ENCODE results near the gene AKAP8. TPM values are rescaled to one million over a fixed set of nuclear protein-coding genes. Genes with fewer than 3 reads are reported as not detected.
"Not testable (repeated sequence)": the region's sequence is repeated elsewhere in the genome, so short reads cannot be mapped to it uniquely, and the experiment has no call there.

AKAP8 gene
- total and polyA plus RNA-seq, 5 donors from 2014 or later, result 11.3 to 79.1 (median 13.7) TPM

- DNase-seq; H3K36me3 Mint-ChIP-seq; H3K27me3 Mint-ChIP-seq; H3K9me3 Mint-ChIP-seq; H3K4me3 ChIP-seq (ENCODE audit: low read depth, low read length); H3K4me3 Mint-ChIP-seq; H3K4me1 ChIP-seq (ENCODE audit: control insufficient read depth, insufficient read depth, low read length, poor library complexity, severe bottlenecking); H3K4me1 Mint-ChIP-seq; H3K27ac Mint-ChIP-seq; ATAC-seq (ENCODE audit: low read depth in 2 of 2); H3K27me3 ChIP-seq (ENCODE audit: control insufficient read depth, insufficient read depth, low read length); H3K9me3 ChIP-seq (ENCODE audit: control insufficient read depth in 2 of 2, low read length in 2 of 2); H3K36me3 ChIP-seq (ENCODE audit: control insufficient read depth, insufficient read depth, low read length); H3K27ac ChIP-seq (ENCODE audit: insufficient read depth, low read length, poor library complexity, severe bottlenecking): not testable (repeated sequence)
These were observed 38.3 kb downstream of the AKAP8 start for GRCh38 chr19:15341328-15341727.

DNA sequence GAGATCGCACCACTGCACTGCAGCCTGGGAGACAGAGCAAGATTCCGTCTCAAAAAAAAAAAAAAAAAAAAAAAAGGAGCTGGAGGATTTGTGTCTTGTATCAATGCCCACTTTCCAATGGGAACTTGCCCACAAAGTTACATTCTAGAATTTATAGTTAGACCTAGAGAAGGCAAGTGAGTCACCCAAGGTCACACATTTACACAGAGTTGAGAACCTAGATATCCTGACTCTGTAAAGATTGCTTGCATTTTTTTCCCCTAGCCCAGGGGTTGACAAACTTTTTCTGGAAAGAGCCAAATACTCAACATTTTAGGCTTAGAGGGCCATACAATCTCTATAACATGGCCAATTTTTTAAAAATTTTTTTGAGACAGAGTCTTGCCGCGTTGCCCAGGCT is 39.5 kb downstream of the AKAP8 start:
- no peak for ATAC-seq (ENCODE audit: low read depth in 2 of 2)
- DNase-seq, result no peak
- Histone ChIP-seq H3K9me3 (ENCODE audit: control insufficient read depth in 2 of 2, low read length in 2 of 2) (no peaks in the 10 kb centered on the region), H3K4me3 (ENCODE audit: low read depth, low read length) (no peak overlapping the region), H3K27me3 (ENCODE audit: control insufficient read depth, insufficient read depth, low read length) (no peaks in the 10 kb centered on the region), H3K27ac (ENCODE audit: insufficient read depth, low read length, poor library complexity, severe bottlenecking) (no peak overlapping the region), H3K4me1 (ENCODE audit: control insufficient read depth, insufficient read depth, low read length, poor library complexity, severe bottlenecking) (no peaks in the 10 kb centered on the region), H3K36me3 (ENCODE audit: control insufficient read depth, insufficient read depth, low read length) (no peaks in the 10 kb centered on the region)
- Mint-ChIP-seq H3K4me3 (no peak overlapping the region), H3K4me1 (peaks cover 0 to 5% (median 0%) of the 10 kb centered on the region in 4 donors), H3K27me3 (no peaks in the 10 kb centered on the region), H3K36me3 (peaks cover 8% of the 10 kb centered on the region), H3K9me3 (no peaks in the 10 kb centered on the region), H3K27ac (no peak overlapping the region)

DNA sequence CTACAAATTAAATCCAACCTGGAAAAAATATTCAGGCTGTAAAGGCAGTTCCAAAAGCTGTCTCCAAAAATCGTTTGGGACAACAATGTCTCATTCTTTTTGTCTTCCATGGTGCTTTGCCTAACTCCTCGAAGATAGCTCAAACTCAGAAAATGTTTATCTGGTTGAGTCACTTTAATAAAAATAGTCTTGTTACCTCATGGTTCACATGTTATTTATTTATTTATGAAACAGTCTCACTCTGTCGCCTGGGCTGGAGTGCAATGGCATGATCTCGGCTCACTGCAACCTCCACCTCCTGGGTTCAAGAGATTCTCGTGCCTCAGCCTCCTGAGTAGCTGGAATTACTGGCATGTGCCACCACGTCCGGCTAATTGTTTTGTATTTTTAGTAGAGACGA is 42.4 kb downstream of the AKAP8 start:
- DNase-seq (no peak), ATAC-seq (ENCODE audit: low read depth in 2 of 2) (no peak)
- Histone ChIP-seq H3K4me1 (ENCODE audit: control insufficient read depth, insufficient read depth, low read length, poor library complexity, severe bottlenecking) (peaks cover 12% of the 10 kb centered on the region), H3K27me3 (ENCODE audit: control insufficient read depth, insufficient read depth, low read length) (no peaks in the 10 kb centered on the region), H3K4me3 (ENCODE audit: low read depth, low read length) (no peak overlapping the region), H3K36me3 (ENCODE audit: control insufficient read depth, insufficient read depth, low read length) (no peaks in the 10 kb centered on the region), H3K9me3 (ENCODE audit: control insufficient read depth in 2 of 2, low read length in 2 of 2) (no peaks in the 10 kb centered on the region), H3K27ac (ENCODE audit: insufficient read depth, low read length, poor library complexity, severe bottlenecking) (no peak overlapping the region)
- peaks cover 0 to 13% (median 6%) of the 10 kb centered on the region in 4 donors for H3K4me1 Mint-ChIP-seq
- H3K27me3 Mint-ChIP-seq, result no peaks in the 10 kb centered on the region
- H3K36me3 Mint-ChIP-seq, result no peaks in the 10 kb centered on the region
- H3K9me3 Mint-ChIP-seq, result no peaks in the 10 kb centered on the region
- H3K4me3 Mint-ChIP-seq, result no peak overlapping the region
- H3K27ac Mint-ChIP-seq, result no peak overlapping the region

GRCh38 chr19:15335992-15336391 is 43.6 kb downstream of the AKAP8 start:
- H3K27me3 Mint-ChIP-seq, result not testable (repeated sequence)
- peak overlapping the region in 1 of 4 donors; percentile 52 for H3K4me3 Mint-ChIP-seq

DNA sequence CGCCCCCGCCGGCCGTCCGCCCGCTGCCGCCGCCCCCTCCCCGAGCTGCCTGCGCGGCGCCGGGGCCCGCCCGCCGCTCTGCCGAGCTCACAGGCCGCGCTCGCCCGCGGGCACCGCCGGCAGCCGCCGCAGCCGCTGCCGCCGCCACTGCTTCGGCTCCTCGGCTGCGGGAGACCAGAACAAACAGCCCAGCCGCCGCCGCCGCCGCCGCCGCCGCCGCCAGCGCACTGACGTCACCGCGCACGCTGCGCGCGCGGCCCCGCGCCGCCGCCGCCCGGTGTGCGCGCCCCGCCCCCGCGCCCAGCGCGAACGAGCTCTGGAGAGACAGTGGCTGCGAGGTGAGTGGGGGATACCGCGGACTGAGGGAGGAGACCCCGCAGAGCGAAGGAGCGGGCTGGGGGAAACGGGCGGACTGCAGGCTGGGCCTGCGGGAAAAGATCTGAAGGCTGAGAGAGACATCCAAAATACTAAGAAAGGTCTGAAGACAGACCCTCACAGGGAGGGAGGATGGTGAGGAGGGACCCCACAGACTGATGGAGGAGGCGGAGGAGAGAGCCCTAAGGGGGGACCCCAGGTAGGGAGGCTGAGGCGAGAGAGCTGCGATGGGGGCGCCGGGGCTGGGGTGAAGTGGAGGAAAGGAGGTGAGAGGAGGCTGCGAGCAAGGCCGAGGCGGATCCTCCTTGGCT is 47.1 kb downstream of the AKAP8 start, which contains the start of gene BRD4:
TSS of gene BRD4 (minus strand) at position 229 of the 686 bp plus-strand sequence. CDS start 59,440 bp downstream, outside the sequence.
- Histone ChIP-seq H3K27me3 (ENCODE audit: control insufficient read depth, insufficient read depth, low read length) (no peaks in the 10 kb centered on the region), H3K4me3 (ENCODE audit: low read depth, low read length) (peak within 1 kb of the TSS; percentile 94), H3K27ac (ENCODE audit: insufficient read depth, low read length, poor library complexity, severe bottlenecking) (peak within 1 kb of the TSS; percentile 82), H3K9me3 (ENCODE audit: control insufficient read depth in 2 of 2, low read length in 2 of 2) (no peaks in the 10 kb centered on the region), H3K4me1 (ENCODE audit: control insufficient read depth, insufficient read depth, low read length, poor library complexity, severe bottlenecking) (peaks cover 51% of the 10 kb centered on the region), H3K36me3 (ENCODE audit: control insufficient read depth, insufficient read depth, low read length) (no peaks in the 10 kb centered on the region)
- Mint-ChIP-seq H3K4me3 (peak within 1 kb of the TSS; percentile 96), H3K9me3 (no peaks in the 10 kb centered on the region), H3K36me3 (peaks cover 7% of the 10 kb centered on the region), H3K27ac (peak within 1 kb of the TSS; percentile 92 to 97 (median 92)), H3K4me1 (peaks cover 21 to 50% (median 36%) of the 10 kb centered on the region in 4 donors), H3K27me3 (peaks cover 6% of the 10 kb centered on the region)
- DNase-seq, result peak; percentile 68 to 79 (median 74)
- peak; percentile 69 to 74 for ATAC-seq (ENCODE audit: low read depth in 2 of 2)

More at GRCh38 chr19:15335992-15336391, 43.6 kb downstream of the AKAP8 start:
- DNase-seq; H3K36me3 ChIP-seq (ENCODE audit: control insufficient read depth, insufficient read depth, low read length); H3K27ac ChIP-seq (ENCODE audit: insufficient read depth, low read length, poor library complexity, severe bottlenecking); H3K9me3 Mint-ChIP-seq; H3K36me3 Mint-ChIP-seq; H3K27me3 ChIP-seq (ENCODE audit: control insufficient read depth, insufficient read depth, low read length); H3K9me3 ChIP-seq (ENCODE audit: control insufficient read depth in 2 of 2, low read length in 2 of 2); H3K27ac Mint-ChIP-seq; ATAC-seq (ENCODE audit: low read depth in 2 of 2); H3K4me3 ChIP-seq (ENCODE audit: low read depth, low read length): not testable (repeated sequence)
- peaks cover 16% of the 10 kb centered on the region for H3K4me1 ChIP-seq (ENCODE audit: control insufficient read depth, insufficient read depth, low read length, poor library complexity, severe bottlenecking)
- peaks cover 0 to 15% (median 7%) of the 10 kb centered on the region in 4 donors for H3K4me1 Mint-ChIP-seq

DNA sequence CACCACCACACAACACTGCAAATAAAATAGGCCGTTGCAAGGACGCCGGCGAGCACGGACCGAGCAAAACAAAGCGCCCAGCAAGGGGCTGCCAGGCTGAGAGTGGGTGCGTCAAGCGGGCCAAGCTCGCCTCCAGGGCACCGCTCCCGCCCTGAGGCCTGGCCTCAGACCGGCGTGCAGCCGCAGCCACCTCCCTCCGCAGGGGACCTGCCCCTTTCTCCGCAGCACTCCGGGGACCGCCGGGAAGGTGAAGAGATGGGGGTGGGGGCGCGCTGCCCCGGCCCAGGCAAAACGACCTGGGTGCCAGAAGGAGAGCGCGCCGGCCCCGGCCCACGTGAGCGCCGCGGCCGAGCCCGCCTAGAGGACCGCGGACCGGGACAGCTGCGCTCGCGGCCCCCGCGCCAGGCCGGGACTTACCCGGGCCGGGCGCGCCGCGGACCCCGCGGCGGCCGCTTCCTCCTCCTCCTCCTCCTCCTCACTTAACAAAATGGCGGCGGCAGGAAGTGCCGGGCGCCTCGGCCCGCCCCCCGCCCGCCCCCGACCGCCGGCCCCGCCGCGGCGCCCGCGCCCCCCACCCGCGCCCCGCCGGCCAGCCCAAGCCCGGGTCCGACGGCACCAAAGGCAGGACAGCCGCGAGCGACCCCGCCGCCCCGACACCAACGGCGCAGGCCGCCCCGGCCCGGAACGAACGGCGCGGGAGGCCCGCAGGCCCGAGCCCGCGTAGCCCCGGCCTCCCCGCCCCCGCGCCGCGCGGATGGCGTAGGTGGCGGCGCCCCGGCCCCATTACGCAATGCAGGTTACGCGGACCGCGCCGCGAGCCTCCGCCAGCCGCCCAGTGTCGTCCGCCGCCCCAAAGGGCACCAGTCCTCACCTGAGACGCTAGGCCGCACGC is 47.9 kb downstream of the AKAP8 start:
- peak overlapping the region; percentile 94 for H3K4me3 ChIP-seq (ENCODE audit: low read depth, low read length)
- DNase-seq (peak; percentile 59 to 71 (median 62)), ATAC-seq (ENCODE audit: low read depth in 2 of 2) (peak; percentile 61 to 62)
- H3K9me3 ChIP-seq (ENCODE audit: control insufficient read depth in 2 of 2, low read length in 2 of 2), result no peaks in the 10 kb centered on the region
- H3K27me3 ChIP-seq (ENCODE audit: control insufficient read depth, insufficient read depth, low read length), result no peaks in the 10 kb centered on the region
- H3K36me3 Mint-ChIP-seq, result peaks cover 7% of the 10 kb centered on the region
- peaks cover 27 to 58% (median 42%) of the 10 kb centered on the region in 4 donors for H3K4me1 Mint-ChIP-seq
- H3K36me3 ChIP-seq (ENCODE audit: control insufficient read depth, insufficient read depth, low read length), result no peaks in the 10 kb centered on the region
- H3K4me1 ChIP-seq (ENCODE audit: control insufficient read depth, insufficient read depth, low read length, poor library complexity, severe bottlenecking), result peaks cover 59% of the 10 kb centered on the region
- peak overlapping the region; percentile 93 to 96 (median 96) for H3K4me3 Mint-ChIP-seq
- peak overlapping the region; percentile 92 to 97 (median 92) for H3K27ac Mint-ChIP-seq
- peak overlapping the region; percentile 82 for H3K27ac ChIP-seq (ENCODE audit: insufficient read depth, low read length, poor library complexity, severe bottlenecking)
- H3K9me3 Mint-ChIP-seq, result no peaks in the 10 kb centered on the region
- peaks cover 6% of the 10 kb centered on the region for H3K27me3 Mint-ChIP-seq

DNA sequence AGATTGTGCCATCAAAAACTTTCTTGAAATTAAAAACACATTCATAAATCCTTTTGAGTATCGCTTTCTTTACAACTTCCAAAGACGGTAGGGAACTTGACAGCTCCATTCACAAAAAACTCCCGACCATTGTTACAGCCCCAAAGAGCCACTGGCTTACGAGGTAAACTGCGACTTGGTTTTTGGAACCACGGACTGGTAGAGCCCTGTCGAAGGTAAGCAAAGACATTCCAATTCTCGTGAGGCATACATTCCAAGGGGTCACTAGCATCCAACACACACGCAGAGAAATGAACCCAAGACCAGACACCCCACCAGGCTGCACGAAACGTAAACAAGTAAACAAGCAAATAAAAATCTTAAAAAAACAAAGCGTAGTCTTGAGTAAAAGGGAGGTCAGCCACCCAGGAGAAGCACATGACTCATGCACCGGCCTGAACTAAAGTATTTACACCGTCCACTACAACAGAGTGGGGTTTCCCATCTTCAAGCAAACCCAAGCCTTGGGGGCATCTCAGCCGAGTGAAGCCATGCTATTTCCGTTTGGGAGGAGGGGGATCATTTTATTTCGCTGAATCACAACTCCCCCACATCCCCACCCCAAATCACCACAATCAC is 48.7 kb downstream of the AKAP8 start:
- no peaks in the 10 kb centered on the region for H3K27me3 ChIP-seq (ENCODE audit: control insufficient read depth, insufficient read depth, low read length)
- ATAC-seq (ENCODE audit: low read depth in 2 of 2) (no peak), DNase-seq (peak in 2 of 3 donors; percentile 7 to 33)
- Mint-ChIP-seq H3K4me1 (peaks cover 29 to 61% (median 48%) of the 10 kb centered on the region in 4 donors), H3K36me3 (peaks cover 7% of the 10 kb centered on the region), H3K27me3 (peaks cover 6% of the 10 kb centered on the region), H3K4me3 (peak overlapping the region; percentile 93 to 96 (median 96)), H3K9me3 (no peaks in the 10 kb centered on the region), H3K27ac (peak overlapping the region; percentile 92 to 97 (median 92))
- H3K36me3 ChIP-seq (ENCODE audit: control insufficient read depth, insufficient read depth, low read length), result no peaks in the 10 kb centered on the region
- H3K27ac ChIP-seq (ENCODE audit: insufficient read depth, low read length, poor library complexity, severe bottlenecking), result peak overlapping the region; percentile 80
- peaks cover 66% of the 10 kb centered on the region for H3K4me1 ChIP-seq (ENCODE audit: control insufficient read depth, insufficient read depth, low read length, poor library complexity, severe bottlenecking)
- no peaks in the 10 kb centered on the region for H3K9me3 ChIP-seq (ENCODE audit: control insufficient read depth in 2 of 2, low read length in 2 of 2)
- H3K4me3 ChIP-seq (ENCODE audit: low read depth, low read length), result peak overlapping the region; percentile 94
